ENCODE results near the gene THADA. TPM values are rescaled to one million over a fixed set of nuclear protein-coding genes. Genes with fewer than 3 reads are reported as not detected.
A peak's percentile ranks its signal among the peaks of the same experiment; 100 is the strongest.
"Not testable (repeated sequence)": the region's sequence is repeated elsewhere in the genome, so short reads cannot be mapped to it uniquely, and the experiment has no call there.

THADA gene
- total RNA-seq, 1 donor from 2014 or later = 19.4 TPM

- peaks cover 10% of the 10 kb centered on the region for H3K27me3 Mint-ChIP-seq (ENCODE audit: unreplicated experiment)
- peak overlapping the region; percentile 53 for H3K27ac Mint-ChIP-seq (ENCODE audit: unreplicated experiment)
- TF ChIP-seq CTCF (IDR thresholded peaks at IDR 0.05; ENCODE audit: unreplicated experiment) = no peak
- peak overlapping the region; percentile 92 for H3K4me3 Mint-ChIP-seq (ENCODE audit: unreplicated experiment)
- DNase-seq (ENCODE audit: low spot score) = no peak
- H3K4me1 Mint-ChIP-seq (ENCODE audit: unreplicated experiment) = peaks cover 13% of the 10 kb centered on the region
- no peaks in the 10 kb centered on the region for H3K9me3 Mint-ChIP-seq (ENCODE audit: unreplicated experiment)
- peaks cover 4% of the 10 kb centered on the region for H3K36me3 Mint-ChIP-seq (ENCODE audit: low read depth, unreplicated experiment)
Observed at GRCh38 chr2:43636621-43637020, 40.8 kb upstream of the THADA start.

GRCh38 chr2:43636153-43636552 is 40.3 kb upstream of the THADA start:
- not testable (repeated sequence) for H3K36me3 Mint-ChIP-seq (ENCODE audit: low read depth, unreplicated experiment); H3K9me3 Mint-ChIP-seq (ENCODE audit: unreplicated experiment); DNase-seq (ENCODE audit: low spot score); H3K27ac Mint-ChIP-seq (ENCODE audit: unreplicated experiment)
- Mint-ChIP-seq H3K4me3 (ENCODE audit: unreplicated experiment) (peak overlapping the region; percentile 21), H3K4me1 (ENCODE audit: unreplicated experiment) (peaks cover 13% of the 10 kb centered on the region), H3K27me3 (ENCODE audit: unreplicated experiment) (peaks cover 11% of the 10 kb centered on the region)

GRCh38 chr2:43634604-43635306 is 38.9 kb upstream of the THADA start:
- Mint-ChIP-seq H3K27ac (ENCODE audit: unreplicated experiment) (no peak overlapping the region), H3K4me3 (ENCODE audit: unreplicated experiment) (no peak overlapping the region), H3K9me3 (ENCODE audit: unreplicated experiment) (no peaks in the 10 kb centered on the region), H3K36me3 (ENCODE audit: low read depth, unreplicated experiment) (peaks cover 4% of the 10 kb centered on the region), H3K27me3 (ENCODE audit: unreplicated experiment) (peaks cover 12% of the 10 kb centered on the region), H3K4me1 (ENCODE audit: unreplicated experiment) (peaks cover 13% of the 10 kb centered on the region)
- DNase-seq (ENCODE audit: low spot score) = no peak
- TF ChIP-seq CTCF (IDR thresholded peaks at IDR 0.05; ENCODE audit: unreplicated experiment) = no peak

GRCh38 chr2:43631618-43632317 is 35.9 kb upstream of the THADA start:
- Mint-ChIP-seq H3K27ac (ENCODE audit: unreplicated experiment) (no peak overlapping the region), H3K4me3 (ENCODE audit: unreplicated experiment) (no peak overlapping the region), H3K27me3 (ENCODE audit: unreplicated experiment) (peaks cover 5% of the 10 kb centered on the region), H3K9me3 (ENCODE audit: unreplicated experiment) (no peaks in the 10 kb centered on the region), H3K4me1 (ENCODE audit: unreplicated experiment) (peaks cover 8% of the 10 kb centered on the region), H3K36me3 (ENCODE audit: low read depth, unreplicated experiment) (peaks cover 3% of the 10 kb centered on the region)
- TF ChIP-seq CTCF (IDR thresholded peaks at IDR 0.05; ENCODE audit: unreplicated experiment) = no peak
- DNase-seq (ENCODE audit: low spot score) = no peak

- no peak for DNase-seq (ENCODE audit: low spot score)
- TF ChIP-seq CTCF (IDR thresholded peaks at IDR 0.05; ENCODE audit: unreplicated experiment) = no peak
- no peaks in the 10 kb centered on the region for H3K27me3 Mint-ChIP-seq (ENCODE audit: unreplicated experiment)
- H3K4me3 Mint-ChIP-seq (ENCODE audit: unreplicated experiment) = no peak overlapping the region
- H3K36me3 Mint-ChIP-seq (ENCODE audit: low read depth, unreplicated experiment) = no peaks in the 10 kb centered on the region
- H3K27ac Mint-ChIP-seq (ENCODE audit: unreplicated experiment) = no peak overlapping the region
- H3K9me3 Mint-ChIP-seq (ENCODE audit: unreplicated experiment) = no peaks in the 10 kb centered on the region
- H3K4me1 Mint-ChIP-seq (ENCODE audit: unreplicated experiment) = no peaks in the 10 kb centered on the region
Observed at GRCh38 chr2:43622931-43623451, 27.2 kb upstream of the THADA start.
